PC-3 (cell line): Measurements from ENCODE around the gene CSMD2. TPM values are rescaled to one million over a fixed set of nuclear protein-coding genes. Genes with fewer than 3 reads are reported as not detected.

ENCODE experiments used
- ATAC-seq: fragments of 200-7000 bp; cut with Tn5 transposase; 2 replicates; pipeline ENCODE4 v1.9.1; 2020; ENCODE audit warnings: mild to moderate bottlenecking, moderate library complexity
- BruUV-seq: library from RNA; stranded (reverse); fragments of 400-500 nt; replicated peaks from 2 replicates; lab custom pipeline; 2021; lab: Mats Ljungman, UMichigan
- CTCF ChIA-PET: fragments of 300-600 bp; sonication (Branson Sonifier 250); formaldehyde crosslinking; loops from one replicate; lab custom pipeline; 2022; ENCODE audit warnings: antibody characterized with exemption; lab: Charles Lee
- POLR2A ChIA-PET: fragments of 300-600 bp; sonication (Branson Sonifier 250); formaldehyde crosslinking; loops from one replicate; lab custom pipeline; 2022; ENCODE audit warnings: antibody characterized with exemption; ENCODE audit not compliant: unreplicated experiment; lab: Charles Lee
- DNase-seq: peaks from one replicate; pipeline ENCODE4 v3.0.0-alpha.2; 2015
- H2AFZ ChIP-seq: fragments of 300-600 bp; sonication (generic); 2 replicates; pipeline ENCODE4 v1.6.0; 2016; ENCODE audit warnings: antibody characterized with exemption, low read length
- H3F3A ChIP-seq: fragments of 300-600 bp; sonication (generic); one replicate; pipeline ENCODE4 v1.6.0; 2017; ENCODE audit warnings: antibody characterized with exemption, low read length, control low read depth, mild to moderate bottlenecking; ENCODE audit not compliant: unreplicated experiment
- H3K27ac ChIP-seq: fragments of 300-600 bp; sonication (generic); 2 replicates; pipeline ENCODE4 v1.5.1; 2016; ENCODE audit warnings: mild to moderate bottlenecking, low read length
- H3K27me3 ChIP-seq: fragments of 300-600 bp; sonication (generic); 2 replicates; pipeline ENCODE4 v1.6.1; 2016; ENCODE audit warnings: low read length, mixed read lengths
- H3K36me3 ChIP-seq: fragments of 300-600 bp; sonication (generic); 2 replicates; pipeline ENCODE4 v1.6.1; 2016; ENCODE audit warnings: low read depth, mixed run types, low read length, mixed read lengths
- H3K4me1 ChIP-seq: fragments of 300-600 bp; sonication (generic); 2 replicates; pipeline ENCODE4 v1.5.1; 2016; ENCODE audit warnings: low read length; ENCODE audit not compliant: insufficient read depth
- H3K4me2 ChIP-seq: fragments of 300-600 bp; sonication (generic); 2 replicates; pipeline ENCODE4 v1.6.0; 2016; ENCODE audit warnings: low read length
- H3K4me3 ChIP-seq: fragments of 300-600 bp; sonication (generic); 2 replicates; pipeline ENCODE4 v1.5.1; 2016; ENCODE audit warnings: mild to moderate bottlenecking, low read length, mixed read lengths
- H3K79me2 ChIP-seq: fragments of 300-600 bp; sonication (generic); 2 replicates; pipeline ENCODE4 v1.6.1; 2017; ENCODE audit warnings: low read length, mixed read lengths
- H3K9ac ChIP-seq: fragments of 300-600 bp; sonication (generic); 2 replicates; pipeline ENCODE4 v1.6.0; 2016; ENCODE audit warnings: mild to moderate bottlenecking, low read length
- H3K9me2 ChIP-seq: fragments of 300-600 bp; sonication (generic); replicated peaks from 2 replicates; pipeline ENCODE4 v1.6.1; 2016; ENCODE audit warnings: mixed run types, low read length, mixed read lengths
- H3K9me3 ChIP-seq: fragments of 300-600 bp; sonication (generic); 2 replicates; pipeline ENCODE4 v1.6.1; 2016; ENCODE audit warnings: low read length, mixed read lengths
- H4K20me1 ChIP-seq: fragments of 300-600 bp; sonication (generic); 2 replicates; pipeline ENCODE4 v1.6.1; 2016; ENCODE audit warnings: low read length, mixed read lengths
- CTCF ChIP-seq: fragments of 300-600 bp; sonication (generic); conservative IDR thresholded peaks from 2 replicates; pipeline ENCODE4 v1.5.1; 2017; ENCODE audit warnings: antibody characterized with exemption, low read depth, mild to moderate bottlenecking, low read length
- EZH2 ChIP-seq: fragments of 300-600 bp; sonication (generic); IDR thresholded peaks from one replicate; pipeline ENCODE4 v1.6.1; 2017; ENCODE audit warnings: antibody characterized with exemption, mild to moderate bottlenecking, low read length; ENCODE audit not compliant: unreplicated experiment
- EZH2phosphoT487 ChIP-seq: fragments of 300-600 bp; sonication (generic); IDR thresholded peaks from 2 replicates; pipeline ENCODE4 v1.6.1; 2018; ENCODE audit warnings: mild to moderate bottlenecking, antibody characterized with exemption, low read length, borderline replicate concordance
- intact Hi-C: fragments of 100-400 bp; cut with micrococcal nuclease; formaldehyde crosslinking; loops from 2 replicates; pipeline ENCODE4 v1.9.0; 2023
- total RNA-seq: library from RNA; depleted of rRNA; stranded (reverse); fragments of >200 nt; gene quantifications from 2 replicates; pipeline ENCODE4 v1.2.3, GENCODE V29; 2014

CSMD2 gene
- total RNA-seq, 1 experiment from 2014 or later: not detected

GRCh38 chr1:33715195-33715811 is 449.7 kb downstream of the CSMD2 start:
- CTCF ChIA-PET: no interaction called here
- intact Hi-C loops: no loop called here
- Histone ChIP-seq H3K4me2 (no peak overlapping the region), H3F3A (no peaks in the 10 kb centered on the region), H3K27ac (no peak overlapping the region), H3K4me1 (no peaks in the 10 kb centered on the region), H3K9me3 (no peaks in the 10 kb centered on the region), H3K27me3 (peaks cover 39% of the 10 kb centered on the region), H3K9me2 (no peaks in the 10 kb centered on the region), H4K20me1 (no peaks in the 10 kb centered on the region), H3K36me3 (no peaks in the 10 kb centered on the region), H2AFZ (no peak overlapping the region), H3K9ac (no peak overlapping the region), H3K4me3 (no peak overlapping the region), H3K79me2 (no peaks in the 10 kb centered on the region)
- POLR2A ChIA-PET: no interaction called here
- DNase-seq (no peak), ATAC-seq (no peak)
- no peak for TF ChIP-seq EZH2
- TF ChIP-seq CTCF: no peak
- no peak for TF ChIP-seq EZH2phosphoT487
- no TSS peak for BruUV-seq

DNA sequence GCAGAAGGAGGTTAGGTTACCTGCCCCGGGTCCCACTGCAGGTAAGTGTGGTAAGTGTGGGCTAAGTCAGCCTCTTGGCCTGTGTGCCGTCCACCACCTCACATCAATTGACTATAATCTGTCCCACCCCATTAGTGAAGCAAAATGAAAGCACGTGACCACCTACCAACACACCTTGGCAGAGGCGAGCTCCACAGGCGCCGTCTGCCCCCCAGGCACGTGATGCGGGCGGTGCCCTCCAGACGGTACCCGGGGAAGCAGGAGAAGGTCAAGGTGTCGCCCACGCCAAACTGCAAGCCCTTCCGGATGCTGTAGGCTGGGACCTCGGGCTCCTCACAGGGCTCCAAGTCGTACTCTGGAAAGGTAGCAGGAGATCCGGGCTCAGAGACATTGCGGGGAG is 450.6 kb downstream of the CSMD2 start:
- POLR2A ChIA-PET: no interaction called here
- Histone ChIP-seq H3K79me2 (no peaks in the 10 kb centered on the region), H3K4me2 (no peak overlapping the region), H2AFZ (no peak overlapping the region), H4K20me1 (no peaks in the 10 kb centered on the region), H3K4me1 (no peaks in the 10 kb centered on the region), H3K9me2 (no peaks in the 10 kb centered on the region), H3K4me3 (no peak overlapping the region), H3K27me3 (peaks cover 46% of the 10 kb centered on the region), H3K36me3 (no peaks in the 10 kb centered on the region), H3K9ac (no peak overlapping the region), H3K27ac (no peak overlapping the region), H3K9me3 (no peaks in the 10 kb centered on the region), H3F3A (no peaks in the 10 kb centered on the region)
- TF ChIP-seq CTCF (no peak), EZH2 (no peak), EZH2phosphoT487 (no peak)
- ATAC-seq (no peak), DNase-seq (no peak)
- CTCF ChIA-PET: no interaction called here
- no TSS peak for BruUV-seq
- intact Hi-C loops: no loop called here

DNA sequence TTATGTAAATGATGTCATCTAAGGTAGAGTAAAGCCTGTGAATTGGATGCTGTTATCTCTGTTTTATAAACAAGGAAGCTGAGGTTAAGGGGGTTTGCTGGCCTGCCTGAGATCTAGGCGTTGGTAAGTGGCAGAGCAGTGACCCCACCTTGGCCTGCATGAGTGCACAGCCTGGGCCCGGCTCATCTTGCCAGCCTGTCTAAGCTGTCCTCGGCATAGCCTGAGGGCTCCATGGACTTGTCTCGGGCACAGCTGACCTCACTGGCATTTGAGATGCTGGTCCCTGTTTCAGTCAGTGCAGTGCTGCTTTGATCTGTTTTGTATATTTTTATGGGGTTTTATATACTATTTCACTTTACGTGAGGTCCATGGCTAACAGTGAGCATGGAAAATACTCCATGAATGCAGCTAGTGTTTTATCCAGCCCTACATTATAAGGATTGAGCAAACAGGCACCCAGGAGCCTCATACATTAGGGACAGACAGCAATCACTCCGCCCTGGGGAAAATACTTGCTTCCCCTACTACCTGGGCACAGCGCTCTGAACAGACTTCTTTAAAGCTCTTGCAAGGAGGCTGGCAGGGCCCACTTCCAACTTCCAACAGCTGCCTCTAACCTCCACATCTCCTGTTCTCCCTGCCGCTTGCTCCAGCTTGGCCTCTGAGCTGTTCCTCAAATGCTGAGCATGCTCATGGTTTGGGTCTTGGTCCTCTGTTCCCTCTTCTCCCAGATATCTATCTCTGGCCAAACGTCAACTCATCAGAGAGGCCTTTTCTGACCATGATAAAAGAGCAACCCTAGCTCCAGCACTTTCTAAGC is 451.8 kb downstream of the CSMD2 start:
- TF ChIP-seq EZH2phosphoT487: no peak
- TF ChIP-seq EZH2: no peak
- no peak for TF ChIP-seq CTCF
- CTCF ChIA-PET: no interaction called here
- intact Hi-C loops: no loop called here

More for the DNA sequence above, 451.8 kb downstream of the CSMD2 start:
- H3K4me2 ChIP-seq: no peak overlapping the region
- H3K4me3 ChIP-seq: no peak overlapping the region
- no TSS peak for BruUV-seq
- no peak overlapping the region for H3K9ac ChIP-seq
- no peak for DNase-seq
- H2AFZ ChIP-seq: no peak overlapping the region
- no peak overlapping the region for H3K27ac ChIP-seq
- no peak for ATAC-seq
- POLR2A ChIA-PET: no interaction called here
- peaks cover 51% of the 10 kb centered on the region for H3K27me3 ChIP-seq
- no peaks in the 10 kb centered on the region for H4K20me1 ChIP-seq
- no peaks in the 10 kb centered on the region for H3K9me3 ChIP-seq
- H3K9me2 ChIP-seq: no peaks in the 10 kb centered on the region
- H3K79me2 ChIP-seq: no peaks in the 10 kb centered on the region
- no peaks in the 10 kb centered on the region for H3K36me3 ChIP-seq
- no peaks in the 10 kb centered on the region for H3F3A ChIP-seq
- no peaks in the 10 kb centered on the region for H3K4me1 ChIP-seq
